Loucy (cell line): ENCODE data around the gene TOLLIP.

Experiments used
- EZH2phosphoT487 ChIP-seq: fragments of 200-600 bp; IDR thresholded peaks from 2 replicates; pipeline ENCODE4 v1.6.1; 2018; ENCODE audit warnings: antibody characterized with exemption, mild to moderate bottlenecking, moderate library complexity, borderline replicate concordance
- TF ChIP-seq, protein P1 (sequence below): fragments of 200-600 bp; sonication (generic); conservative IDR thresholded peaks from 2 replicates; pipeline ENCODE4 v1.5.1; 2014; ENCODE audit warnings: mild to moderate bottlenecking, antibody characterized with exemption, low read length

GRCh38 chr11:1358286-1358685 is 48.9 kb upstream of the TOLLIP start:
- TF ChIP-seq EZH2phosphoT487 = no peak
- TF ChIP-seq, protein P1, sequence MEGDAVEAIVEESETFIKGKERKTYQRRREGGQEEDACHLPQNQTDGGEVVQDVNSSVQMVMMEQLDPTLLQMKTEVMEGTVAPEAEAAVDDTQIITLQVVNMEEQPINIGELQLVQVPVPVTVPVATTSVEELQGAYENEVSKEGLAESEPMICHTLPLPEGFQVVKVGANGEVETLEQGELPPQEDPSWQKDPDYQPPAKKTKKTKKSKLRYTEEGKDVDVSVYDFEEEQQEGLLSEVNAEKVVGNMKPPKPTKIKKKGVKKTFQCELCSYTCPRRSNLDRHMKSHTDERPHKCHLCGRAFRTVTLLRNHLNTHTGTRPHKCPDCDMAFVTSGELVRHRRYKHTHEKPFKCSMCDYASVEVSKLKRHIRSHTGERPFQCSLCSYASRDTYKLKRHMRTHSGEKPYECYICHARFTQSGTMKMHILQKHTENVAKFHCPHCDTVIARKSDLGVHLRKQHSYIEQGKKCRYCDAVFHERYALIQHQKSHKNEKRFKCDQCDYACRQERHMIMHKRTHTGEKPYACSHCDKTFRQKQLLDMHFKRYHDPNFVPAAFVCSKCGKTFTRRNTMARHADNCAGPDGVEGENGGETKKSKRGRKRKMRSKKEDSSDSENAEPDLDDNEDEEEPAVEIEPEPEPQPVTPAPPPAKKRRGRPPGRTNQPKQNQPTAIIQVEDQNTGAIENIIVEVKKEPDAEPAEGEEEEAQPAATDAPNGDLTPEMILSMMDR = no peak
